Activated CD8-positive, alpha-beta T cell treated with anti-CD3 and anti-CD28 coated beads, Interleukin-2, amount 10 ng/mL, durations not matched to agents 7 days and 5 days (primary cell): ENCODE data around the gene SMG7. TPM values are rescaled to one million over a fixed set of nuclear protein-coding genes. Genes with fewer than 3 reads are reported as not detected.

Experiments
- ATAC-seq: fragments of 150-1000 bp; cut with Tn5 transposase; one replicate; pipeline ENCODE4 v1.10.0; 2021; ENCODE audit warnings: moderate library complexity
- CTCF ChIA-PET: fragments of 350-600 bp; sonication (Branson Sonifier 250); formaldehyde crosslinking; loops from one replicate; lab custom pipeline; 2021; ENCODE audit warnings: antibody characterized with exemption; lab: Charles Lee
- POLR2A ChIA-PET: fragments of 350-600 bp; sonication (Branson Sonifier 250); formaldehyde crosslinking; loops from one replicate; lab custom pipeline; 2021; ENCODE audit warnings: antibody characterized with exemption; lab: Charles Lee
- DNase-seq: peaks from one replicate; pipeline ENCODE4 v3.0.0-alpha.2; 2020
- H3K27ac Mint-ChIP-seq: one replicate; pipeline ENCODE4 v1.8.0; 2021; ENCODE audit warnings: mild to moderate bottlenecking, mixed read lengths
- H3K27me3 Mint-ChIP-seq: one replicate; pipeline ENCODE4 v1.8.0; 2021; ENCODE audit warnings: low read depth, mixed read lengths
- H3K36me3 Mint-ChIP-seq: one replicate; pipeline ENCODE4 v1.8.0; 2021; ENCODE audit warnings: low read depth, mixed read lengths
- H3K4me1 Mint-ChIP-seq: one replicate; pipeline ENCODE4 v1.8.0; 2021; ENCODE audit warnings: low read depth, mixed read lengths
- H3K4me3 Mint-ChIP-seq: one replicate; pipeline ENCODE4 v1.8.0; 2021; ENCODE audit warnings: mild to moderate bottlenecking, mixed read lengths
- H3K9me3 Mint-ChIP-seq: one replicate; pipeline ENCODE4 v1.8.0; 2022; ENCODE audit warnings: mixed read lengths; ENCODE audit not compliant: insufficient read depth
- total RNA-seq, 2 experiments: library from RNA; stranded (reverse); gene quantifications; one replicate each; pipeline ENCODE4 v1.2.3, GENCODE V29; 2021

SMG7 gene
- total RNA-seq, 2 experiments from 2014 or later, result 80.8 to 88.6 TPM

DNA sequence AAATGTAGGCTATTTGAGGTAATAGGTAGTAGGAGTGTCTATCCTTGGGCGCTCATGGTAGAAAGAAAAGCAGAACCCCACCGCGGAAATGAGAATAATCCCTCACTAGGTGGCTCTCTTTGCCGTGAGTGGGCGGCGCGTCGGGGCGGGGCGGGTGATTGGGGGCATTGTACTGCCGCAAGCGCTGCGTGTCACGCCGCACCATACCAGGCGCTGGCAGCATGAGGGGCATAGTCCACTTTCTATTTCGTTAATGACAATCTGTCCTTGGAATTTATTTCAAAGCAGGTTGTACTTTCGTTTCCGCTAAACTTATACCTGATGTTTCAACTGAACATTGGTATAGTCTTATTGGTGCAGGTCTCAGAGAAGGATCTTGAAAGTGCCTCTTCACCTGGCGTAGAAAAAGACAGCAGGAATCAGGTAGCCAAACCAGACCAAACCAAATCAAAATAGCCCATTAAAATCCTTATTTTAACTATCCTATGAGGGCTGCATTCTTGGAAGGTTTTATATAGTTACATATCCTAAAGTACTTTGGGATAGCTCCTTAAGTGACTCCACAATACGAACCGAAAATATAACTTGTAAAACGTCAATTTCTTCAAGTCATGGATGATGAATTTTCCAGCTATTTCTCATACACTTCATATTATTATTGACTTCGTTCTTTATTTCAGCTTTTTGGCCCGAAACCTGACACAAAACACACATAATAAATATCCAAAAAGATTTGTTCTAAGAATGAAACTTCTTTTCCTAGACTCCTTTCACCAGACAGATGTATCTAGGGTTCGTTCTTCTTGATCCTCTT lies 1.9 kb upstream of the SMG7 start:
- ChIA-PET POLR2A (interaction anchor here (0.6 to 1.3 kb wide), 2 partner anchors 110 to 488 kb away, joined by 3 to 4 read pairs; no protein-coding TSS in a partner anchor), CTCF (interaction anchor here (0.6 to 1.6 kb wide), 15 partner anchors 35 to 183 kb away, joined by 3 to 7 read pairs (median 4); partner anchors contain the start of genes APOBEC4 and NCF2)
- H3K36me3 Mint-ChIP-seq, result peaks cover 17% of the 10 kb centered on the region
- DNase-seq (peak; percentile 95), ATAC-seq (peak; percentile 53)
- H3K4me3 Mint-ChIP-seq, result peak overlapping the region; percentile 85
- peaks cover 28% of the 10 kb centered on the region for H3K4me1 Mint-ChIP-seq
- peaks cover 9% of the 10 kb centered on the region for H3K27me3 Mint-ChIP-seq
- H3K9me3 Mint-ChIP-seq, result no peaks in the 10 kb centered on the region
- peak overlapping the region; percentile 100 for H3K27ac Mint-ChIP-seq

DNA sequence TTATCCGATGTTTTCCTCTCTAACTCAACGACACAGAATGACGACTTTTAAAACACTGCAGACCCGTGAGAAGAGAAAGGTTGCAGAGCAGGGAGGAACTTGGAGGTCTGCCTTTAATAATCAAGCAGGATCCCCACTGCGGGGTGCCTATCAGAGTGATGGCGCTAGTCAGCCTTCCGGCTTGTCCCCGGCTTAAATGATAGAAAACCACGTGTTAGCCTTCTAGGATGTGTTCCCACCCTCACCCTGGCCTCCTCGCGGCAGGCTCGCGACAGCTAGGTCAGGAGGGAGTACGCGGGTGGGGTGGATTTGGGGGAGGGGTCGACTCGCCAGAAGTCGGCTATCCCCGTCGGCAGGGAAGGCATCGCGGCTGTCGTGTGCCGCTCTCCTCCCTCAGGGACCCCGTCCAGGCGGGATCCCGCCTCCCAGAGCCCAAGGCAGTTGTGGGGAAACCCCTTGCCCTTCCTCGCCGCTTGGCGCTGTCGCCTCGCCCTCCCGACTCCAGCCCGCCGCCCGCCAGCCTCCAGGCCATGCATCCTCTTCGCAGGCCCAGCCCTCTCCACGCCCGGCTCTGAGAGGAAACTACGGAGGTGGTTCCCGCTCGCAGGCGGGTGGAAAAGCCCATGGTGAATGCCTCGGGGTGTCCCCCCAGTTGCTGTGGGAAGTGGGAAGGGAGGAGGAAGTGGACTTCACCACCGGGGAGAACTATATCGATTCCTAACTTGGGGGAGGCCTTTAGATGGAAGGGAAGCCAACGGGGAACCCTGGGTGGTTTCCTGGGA lies 1.1 kb upstream of the SMG7 start:
- Mint-ChIP-seq H3K4me3 (peak overlapping the region; percentile 85), H3K27ac (peak overlapping the region; percentile 100), H3K27me3 (peaks cover 5% of the 10 kb centered on the region), H3K36me3 (peaks cover 17% of the 10 kb centered on the region), H3K4me1 (peaks cover 28% of the 10 kb centered on the region), H3K9me3 (no peaks in the 10 kb centered on the region)
- DNase-seq (peak; percentile 79), ATAC-seq (peak; percentile 45)
- POLR2A ChIA-PET, result interaction anchor here (1.3 kb wide), 1 partner anchor 109 kb away, joined by 4 read pairs; no protein-coding TSS in a partner anchor
- CTCF ChIA-PET, result interaction anchor here (0.6 to 1.6 kb wide), 16 partner anchors 35 to 183 kb away, joined by 3 to 7 read pairs (median 4); partner anchors contain the start of genes APOBEC4 and NCF2

DNA sequence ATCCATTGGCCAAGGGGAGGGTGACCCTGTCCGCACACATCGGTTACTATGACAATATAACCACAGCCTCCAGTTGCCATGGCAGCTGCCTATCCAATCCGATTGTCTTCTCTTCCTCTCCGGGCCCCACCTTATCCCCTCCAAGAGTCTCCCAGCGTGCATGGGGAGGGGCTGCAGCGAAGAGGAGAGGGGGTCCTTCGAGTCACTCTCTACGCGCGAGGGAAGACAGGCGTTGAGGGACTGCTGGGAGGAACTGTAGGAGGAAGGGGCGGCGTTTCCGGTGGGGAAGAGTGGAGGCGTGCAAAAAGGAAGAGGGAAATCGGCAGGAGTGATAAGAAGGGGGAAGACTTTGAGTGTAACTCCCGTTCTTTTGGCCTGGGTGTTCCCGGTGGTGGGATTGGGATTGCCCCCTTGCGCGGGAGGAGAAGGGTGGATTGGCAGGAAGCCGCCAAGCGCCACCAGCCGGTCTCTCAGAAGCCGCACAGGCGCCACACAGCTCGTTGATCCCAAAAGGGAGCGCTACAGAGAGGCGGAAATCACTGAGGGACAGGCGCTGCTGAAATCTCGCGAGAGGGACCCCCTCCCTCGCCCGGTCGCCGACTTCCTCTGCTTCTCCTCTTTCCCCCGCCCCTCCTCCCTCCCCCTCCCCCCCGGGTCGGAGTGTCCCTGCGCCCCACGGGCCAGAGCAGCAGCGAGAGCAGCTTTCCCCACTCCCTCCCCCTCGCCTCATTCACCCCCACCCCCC lies 384 bp upstream of the SMG7 start:
- peak; percentile 62 for ATAC-seq

DNA sequence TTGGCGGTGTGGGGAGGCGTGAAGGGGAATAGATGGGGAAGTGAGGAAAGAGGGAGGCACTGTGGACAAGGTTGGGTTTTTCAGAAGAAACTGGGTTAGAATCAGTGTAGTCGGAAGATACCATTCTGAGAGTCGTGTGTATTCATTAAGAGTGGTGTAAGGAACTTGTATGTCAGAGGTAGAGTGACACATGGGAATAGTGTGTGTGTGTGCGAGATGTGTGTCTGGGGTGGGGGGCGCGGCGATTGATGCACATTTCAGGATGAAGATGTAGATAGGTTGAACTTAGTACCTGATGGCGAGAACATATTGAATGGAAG lies 878 bp downstream of the SMG7 start:
- Mint-ChIP-seq H3K4me3 (peak overlapping the region; percentile 85), H3K9me3 (no peaks in the 10 kb centered on the region), H3K4me1 (peaks cover 33% of the 10 kb centered on the region), H3K36me3 (peaks cover 17% of the 10 kb centered on the region), H3K27ac (peak overlapping the region; percentile 100), H3K27me3 (no peaks in the 10 kb centered on the region)
- DNase-seq (no peak), ATAC-seq (no peak)
- ChIA-PET POLR2A (interaction anchor here (0.7 to 1.0 kb wide), 3 partner anchors 12 to 180 kb away, joined by 3 read pairs; partner anchors contain the start of gene APOBEC4), CTCF (interaction anchor here (0.9 to 1.1 kb wide), 2 partner anchors 160 to 161 kb away, joined by 3 read pairs; no protein-coding TSS in a partner anchor)

More for the DNA sequence above, 384 bp upstream of the SMG7 start:
- H3K4me3 Mint-ChIP-seq, result peak overlapping the region; percentile 85
- ChIA-PET CTCF (interaction anchor here (1.0 to 1.6 kb wide), 2 partner anchors 155 to 183 kb away, joined by 3 to 4 read pairs; no protein-coding TSS in a partner anchor), POLR2A (interaction anchor here (0.6 kb wide), 2 partner anchors 162 to 1200 kb away, joined by 3 read pairs; no protein-coding TSS in a partner anchor)
- H3K9me3 Mint-ChIP-seq, result no peaks in the 10 kb centered on the region
- H3K36me3 Mint-ChIP-seq, result peaks cover 17% of the 10 kb centered on the region
- H3K4me1 Mint-ChIP-seq, result peaks cover 28% of the 10 kb centered on the region
- H3K27me3 Mint-ChIP-seq, result no peaks in the 10 kb centered on the region
- peak; percentile 97 for DNase-seq
- peak overlapping the region; percentile 100 for H3K27ac Mint-ChIP-seq

DNA sequence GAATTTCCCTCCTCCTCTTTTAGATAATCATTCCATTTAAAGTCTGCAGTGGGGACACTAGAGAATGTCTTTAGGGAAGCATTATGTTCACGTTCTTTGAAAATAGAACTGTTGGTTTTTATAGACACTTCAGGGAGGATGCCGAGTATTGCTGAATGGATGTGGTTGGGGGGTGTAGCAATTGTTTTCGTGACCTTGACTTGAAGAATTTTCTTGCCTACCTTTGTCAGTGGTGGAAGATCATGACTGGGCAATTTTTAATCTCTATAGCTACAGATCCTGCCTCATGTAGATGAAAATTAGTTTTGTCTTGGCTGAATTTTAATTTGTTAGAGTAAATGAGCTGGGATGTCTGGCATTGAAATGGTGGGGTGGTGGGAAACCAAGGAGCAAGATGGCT lies 3.8 kb downstream of the SMG7 start:
- CTCF ChIA-PET, result interaction anchor here (1.6 to 2.0 kb wide), 2 partner anchors 9 to 19 kb away, joined by 6 to 7 read pairs; no protein-coding TSS in a partner anchor

DNA sequence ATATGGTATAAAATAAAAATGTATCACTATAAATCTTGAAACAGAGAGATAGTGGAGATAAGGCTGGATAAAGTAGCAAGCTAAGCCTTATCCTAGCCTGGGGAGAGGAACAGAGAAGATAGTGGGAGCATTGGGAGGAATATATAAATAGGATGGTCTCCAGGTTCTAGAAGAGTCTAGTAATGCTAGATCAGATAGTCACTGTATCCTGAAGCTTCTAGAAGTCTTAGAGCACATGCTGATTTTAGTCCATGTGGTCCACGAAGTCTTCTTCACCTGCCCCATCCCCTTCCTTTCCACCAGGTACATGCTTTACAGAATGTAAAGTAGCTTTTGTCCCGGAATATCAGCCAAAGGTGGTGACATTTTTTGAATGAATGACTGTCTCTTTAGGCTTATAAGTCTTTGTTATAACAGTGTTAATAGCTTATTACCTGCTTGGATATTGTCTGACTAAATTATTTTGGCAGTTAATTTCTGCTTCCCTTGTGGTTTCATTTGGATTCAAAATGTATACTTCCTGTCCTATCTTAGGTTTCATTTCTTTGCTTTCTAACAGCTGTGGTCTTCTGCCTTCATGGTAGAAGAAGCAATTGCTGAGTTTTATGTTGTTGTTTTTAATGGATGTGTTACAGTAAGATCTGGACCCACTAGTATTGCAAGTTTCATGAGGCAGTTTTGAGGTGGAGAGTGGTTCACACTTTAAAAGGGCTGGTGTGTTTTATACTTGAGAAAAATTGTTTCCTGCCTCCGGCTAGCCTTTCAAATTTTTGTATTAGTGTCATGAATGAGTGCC lies 5.9 kb downstream of the SMG7 start:
- ChIA-PET CTCF (interaction anchor here (1.1 to 1.7 kb wide), 6 partner anchors 9 to 207 kb away, joined by 3 to 4 read pairs (median 4); no protein-coding TSS in a partner anchor), POLR2A (interaction anchor here (0.9 to 1.1 kb wide), 3 partner anchors 10 to 155 kb away, joined by 3 to 4 read pairs (median 3); no protein-coding TSS in a partner anchor)
- peak; percentile 56 for ATAC-seq
- no peak for DNase-seq
- peaks cover 41% of the 10 kb centered on the region for H3K36me3 Mint-ChIP-seq
- no peaks in the 10 kb centered on the region for H3K27me3 Mint-ChIP-seq
- peak overlapping the region; percentile 93 for H3K27ac Mint-ChIP-seq
- peaks cover 64% of the 10 kb centered on the region for H3K4me1 Mint-ChIP-seq
- no peaks in the 10 kb centered on the region for H3K9me3 Mint-ChIP-seq
- peak overlapping the region; percentile 68 for H3K4me3 Mint-ChIP-seq

More for the DNA sequence above, 3.8 kb downstream of the SMG7 start:
- H3K27me3 Mint-ChIP-seq, result no peaks in the 10 kb centered on the region
- peaks cover 38% of the 10 kb centered on the region for H3K36me3 Mint-ChIP-seq
- DNase-seq (no peak), ATAC-seq (no peak)
- no peak overlapping the region for H3K4me3 Mint-ChIP-seq
- H3K9me3 Mint-ChIP-seq, result no peaks in the 10 kb centered on the region
- H3K27ac Mint-ChIP-seq, result no peak overlapping the region
- POLR2A ChIA-PET, result no interaction called here
- peaks cover 50% of the 10 kb centered on the region for H3K4me1 Mint-ChIP-seq

DNA sequence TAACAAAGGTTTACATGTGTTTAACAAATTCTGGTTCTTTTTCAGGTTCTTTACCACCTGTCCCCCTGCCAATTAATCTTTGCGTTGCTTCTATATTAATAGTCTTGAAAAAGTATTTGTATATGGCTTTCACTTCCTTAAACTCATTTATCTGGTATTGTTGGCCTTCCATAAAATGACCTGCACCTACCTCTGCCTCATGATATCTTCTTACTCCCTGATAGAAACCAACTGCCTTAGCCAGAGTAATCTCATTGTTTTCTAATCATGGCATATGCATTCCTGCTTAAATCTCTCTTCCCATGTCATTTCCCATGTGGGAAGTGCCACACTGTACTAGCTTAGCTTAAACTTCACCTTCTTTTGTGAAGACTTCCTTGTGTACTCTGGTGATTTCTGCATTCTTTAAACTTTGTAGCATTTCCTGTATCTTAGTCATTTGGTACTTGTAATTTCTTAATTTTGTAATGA lies 8.7 kb downstream of the SMG7 start:
- DNase-seq, result no peak
- POLR2A ChIA-PET, result no interaction called here
- Mint-ChIP-seq H3K4me3 (no peak overlapping the region), H3K9me3 (no peaks in the 10 kb centered on the region), H3K36me3 (peaks cover 32% of the 10 kb centered on the region), H3K27ac (peak overlapping the region; percentile 18), H3K27me3 (no peaks in the 10 kb centered on the region), H3K4me1 (peaks cover 57% of the 10 kb centered on the region)
- no peak for ATAC-seq
- CTCF ChIA-PET, result interaction anchor here (0.7 kb wide), 1 partner anchor 99 kb away, joined by 3 read pairs; no protein-coding TSS in a partner anchor

DNA sequence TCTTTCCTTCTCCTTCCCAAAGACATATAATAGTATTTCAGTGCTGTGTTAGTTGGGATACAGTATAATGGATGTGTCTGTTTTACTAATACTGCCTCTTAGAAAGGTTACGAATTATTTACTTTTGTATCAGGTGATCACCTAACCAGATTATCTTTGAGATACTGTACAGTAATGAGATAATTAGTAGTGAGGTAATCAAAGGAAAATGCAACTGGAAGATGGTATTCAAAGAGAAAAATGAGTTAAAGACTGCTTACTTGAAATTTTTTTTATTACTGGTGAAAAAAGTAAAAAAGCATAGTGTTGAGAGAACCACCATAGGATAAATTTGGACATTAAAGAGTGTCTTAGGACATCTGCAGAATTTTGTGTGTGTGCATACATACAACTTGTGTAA lies 10.9 kb downstream of the SMG7 start:
- H3K36me3 Mint-ChIP-seq, result peaks cover 47% of the 10 kb centered on the region
- no peak for DNase-seq

DNA sequence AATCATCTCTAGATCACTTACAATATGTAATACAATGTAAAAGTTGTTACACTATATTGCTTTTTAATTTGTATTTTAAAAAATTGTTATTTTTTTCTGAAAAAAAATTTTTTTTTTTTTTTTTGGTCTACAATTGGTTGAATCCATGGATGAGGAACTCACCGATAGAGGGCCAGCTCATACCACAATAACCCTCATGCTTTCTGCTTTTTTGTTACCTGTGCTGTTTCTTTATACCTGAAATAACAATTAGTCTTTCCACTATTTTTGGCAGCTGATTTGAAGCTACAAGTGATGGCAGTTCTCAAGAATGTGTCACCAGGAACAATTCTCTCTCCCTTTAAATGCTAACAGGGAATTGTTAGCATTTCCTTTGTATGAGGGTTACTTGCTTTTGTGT lies 12.0 kb downstream of the SMG7 start:
- no peaks in the 10 kb centered on the region for H3K27me3 Mint-ChIP-seq
- ATAC-seq, result no peak
- CTCF ChIA-PET, result interaction anchor here (1.8 kb wide), 1 partner anchor 8 kb away, joined by 7 read pairs; no protein-coding TSS in a partner anchor
- no peak overlapping the region for H3K27ac Mint-ChIP-seq
- peaks cover 62% of the 10 kb centered on the region for H3K4me1 Mint-ChIP-seq
- DNase-seq, result no peak
- no peaks in the 10 kb centered on the region for H3K9me3 Mint-ChIP-seq
- POLR2A ChIA-PET, result no interaction called here
- H3K4me3 Mint-ChIP-seq, result no peak overlapping the region
- H3K36me3 Mint-ChIP-seq, result peaks cover 43% of the 10 kb centered on the region

More for the DNA sequence above, 10.9 kb downstream of the SMG7 start:
- Mint-ChIP-seq H3K4me1 (peaks cover 68% of the 10 kb centered on the region), H3K4me3 (no peak overlapping the region), H3K27me3 (no peaks in the 10 kb centered on the region), H3K27ac (no peak overlapping the region), H3K9me3 (no peaks in the 10 kb centered on the region)
- ATAC-seq, result no peak
- CTCF ChIA-PET, result no interaction called here
- POLR2A ChIA-PET, result no interaction called here

DNA sequence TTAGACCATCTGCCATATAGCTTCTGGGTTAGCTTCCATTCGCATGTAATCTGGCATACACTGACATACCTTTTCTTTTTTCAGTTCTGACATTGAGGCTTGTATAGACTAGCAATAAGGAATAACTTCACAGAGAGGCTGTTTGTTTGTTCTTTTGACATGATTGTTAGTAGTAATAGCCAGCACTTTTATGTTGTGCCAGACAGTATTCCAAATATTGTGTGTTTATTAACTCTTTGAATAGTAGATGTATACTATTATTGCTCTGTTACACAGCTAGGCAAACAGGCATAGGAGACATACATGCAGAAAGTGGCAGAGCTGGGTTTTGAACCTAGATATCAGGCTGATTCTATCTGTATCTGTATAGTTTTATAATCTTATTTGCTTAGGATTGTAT lies 12.6 kb downstream of the SMG7 start:
- no peak overlapping the region for H3K27ac Mint-ChIP-seq
- ATAC-seq, result no peak
- peaks cover 41% of the 10 kb centered on the region for H3K36me3 Mint-ChIP-seq
- ChIA-PET CTCF (interaction anchor here (1.8 kb wide), 1 partner anchor 9 kb away, joined by 7 read pairs; no protein-coding TSS in a partner anchor), POLR2A (interaction anchor here (1.2 kb wide), 1 partner anchor 12 kb away, joined by 3 read pairs; no protein-coding TSS in a partner anchor)
- DNase-seq, result no peak
- no peaks in the 10 kb centered on the region for H3K27me3 Mint-ChIP-seq
- H3K4me3 Mint-ChIP-seq, result no peak overlapping the region
- no peaks in the 10 kb centered on the region for H3K9me3 Mint-ChIP-seq
- H3K4me1 Mint-ChIP-seq, result peaks cover 59% of the 10 kb centered on the region
